ENCODE measurements around the gene SFSWAP. TPM values are rescaled to one million over a fixed set of nuclear protein-coding genes. Genes with fewer than 3 reads are reported as not detected.

The SFSWAP gene
- total and polyA plus RNA-seq, 2 experiments from 2014 or later = 16.3 to 17.6 TPM

DNA sequence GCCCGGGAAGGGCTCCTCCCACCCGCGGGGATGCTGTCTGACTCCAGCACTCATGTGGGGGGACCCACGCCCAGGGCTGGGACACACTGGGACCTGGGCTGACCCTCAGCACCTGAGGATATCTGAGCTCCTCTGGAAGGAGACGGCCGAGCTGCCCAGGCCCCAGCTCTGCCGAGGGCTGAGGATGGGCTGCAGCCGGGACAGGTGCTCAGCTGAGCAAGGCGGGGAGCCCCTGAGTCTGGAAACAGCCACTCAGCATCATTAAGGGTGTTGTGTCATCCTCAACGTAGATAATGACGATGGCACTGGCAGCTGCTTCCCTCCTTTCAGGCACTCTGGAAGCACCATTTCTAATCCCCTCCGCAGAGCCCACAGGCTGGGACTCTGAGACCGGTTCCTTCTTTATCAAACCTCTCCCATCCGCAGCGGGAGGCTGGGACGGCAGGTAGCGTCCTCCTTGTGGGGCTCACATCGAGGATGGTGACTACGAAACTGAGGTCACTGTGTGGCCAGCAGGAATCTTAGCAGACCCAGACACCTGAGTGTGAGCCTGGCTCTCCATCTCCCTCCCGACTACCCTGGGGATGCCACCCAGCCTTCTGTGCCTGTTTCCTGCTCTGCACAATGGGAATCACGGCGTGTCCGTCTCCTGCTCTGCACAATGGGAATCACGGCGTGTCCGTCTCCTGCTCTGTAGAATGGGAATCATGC is 26.7 kb upstream of the SFSWAP start:
- H3K9ac ChIP-seq = no peak overlapping the region

DNA sequence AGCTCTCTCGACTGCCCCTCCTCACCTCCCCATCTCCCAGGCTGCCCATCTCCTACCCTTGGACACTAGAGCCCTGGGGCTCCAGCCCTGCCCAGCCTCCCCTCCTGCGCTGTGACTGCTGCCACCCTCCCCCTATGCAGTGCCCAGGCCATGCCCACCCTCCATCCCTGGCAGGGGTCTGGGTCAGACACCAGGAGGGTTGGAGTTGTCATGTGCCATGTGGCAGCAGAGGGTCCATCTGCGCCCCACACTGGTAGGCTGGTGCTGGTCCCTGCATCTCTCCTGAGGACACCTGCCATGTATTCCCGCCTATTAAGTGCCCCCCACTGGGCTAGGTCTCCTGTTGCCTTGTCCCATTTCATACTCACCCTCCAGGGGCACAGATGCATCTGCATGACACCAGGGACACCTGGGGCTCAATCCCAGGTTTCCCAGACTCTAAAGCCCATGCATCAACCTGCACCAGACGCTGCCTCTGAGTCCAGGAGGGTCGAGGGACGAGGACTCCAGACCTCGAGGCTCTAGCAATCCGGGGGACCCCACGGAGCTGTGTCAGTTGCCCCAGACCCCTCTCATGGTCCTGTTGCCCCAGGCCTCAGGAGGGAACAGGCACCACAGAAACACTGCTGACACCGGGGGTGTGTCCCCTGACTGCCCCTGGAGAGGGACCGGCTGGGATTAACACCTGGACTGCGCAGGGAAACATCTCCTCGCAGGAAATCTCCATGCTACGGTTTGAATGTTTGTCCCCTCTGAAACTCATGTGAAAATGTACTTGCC is 23.4 kb upstream of the SFSWAP start:
- Histone ChIP-seq H3F3A (ENCODE audit: insufficient read depth) (no peaks in the 10 kb centered on the region), H3K79me2 (ENCODE audit: insufficient read depth) (no peaks in the 10 kb centered on the region), H3K4me2 (ENCODE audit: unreplicated experiment) (no peak overlapping the region), H3K27ac (no peak overlapping the region), H3K27me3 (replicated peaks; ENCODE audit: insufficient read depth) (no peaks in the 10 kb centered on the region; the same call in 1 of the 2 replicates), H3K9me3 (ENCODE audit: low read depth) (no peaks in the 10 kb centered on the region), H3K9me2 (ENCODE audit: insufficient read depth) (no peaks in the 10 kb centered on the region), H3K4me3 (no peak overlapping the region), H3K4me1 (ENCODE audit: insufficient read depth) (no peaks in the 10 kb centered on the region), H4K20me1 (ENCODE audit: insufficient read depth) (no peaks in the 10 kb centered on the region), H3K36me3 (ENCODE audit: low read depth) (no peaks in the 10 kb centered on the region), H3K9ac (no peak overlapping the region), H2AFZ (no peak overlapping the region)
- TF ChIP-seq EZH2 (IDR thresholded peaks at IDR 0.05; ENCODE audit: insufficient read depth, poor library complexity, severe bottlenecking) (no peak), EZH2phosphoT487 (IDR thresholded peaks at IDR 0.05; ENCODE audit: insufficient read depth, low read depth) (no peak)
- WGBS, 2 experiments (ENCODE audit: low coverage in 1 of 2, low lambda C conversion rate in 2 of 2, missing lambda C conversion rate in 2 of 2) = 47 to 57% methylated on average over 15 of the region's 15 CpGs
- DNase-seq = no peak
- in situ Hi-C loops (cut with MboI) = no loop called here

More for the DNA sequence above, 26.7 kb upstream of the SFSWAP start:
- H4K20me1 ChIP-seq (ENCODE audit: insufficient read depth) = no peaks in the 10 kb centered on the region
- H3K4me2 ChIP-seq (ENCODE audit: unreplicated experiment) = no peak overlapping the region
- H3K4me1 ChIP-seq (ENCODE audit: insufficient read depth) = no peaks in the 10 kb centered on the region
- 59 to 60% methylated on average over 25 to 26 of the region's 26 CpGs for WGBS, 2 experiments (ENCODE audit: low coverage in 1 of 2, low lambda C conversion rate in 2 of 2, missing lambda C conversion rate in 2 of 2)
- no peak overlapping the region for H2AFZ ChIP-seq
- no peaks in the 10 kb centered on the region for H3K9me3 ChIP-seq (ENCODE audit: low read depth)
- H3K4me3 ChIP-seq = no peak overlapping the region
- TF ChIP-seq EZH2 (IDR thresholded peaks at IDR 0.05; ENCODE audit: insufficient read depth, poor library complexity, severe bottlenecking) = no peak
- no peak for TF ChIP-seq EZH2phosphoT487 (IDR thresholded peaks at IDR 0.05; ENCODE audit: insufficient read depth, low read depth)
- H3F3A ChIP-seq (ENCODE audit: insufficient read depth) = no peaks in the 10 kb centered on the region
- H3K9me2 ChIP-seq (ENCODE audit: insufficient read depth) = no peaks in the 10 kb centered on the region
- H3K79me2 ChIP-seq (ENCODE audit: insufficient read depth) = no peaks in the 10 kb centered on the region
- DNase-seq = no peak
- no peak overlapping the region for H3K27ac ChIP-seq
- H3K27me3 ChIP-seq (replicated peaks; ENCODE audit: insufficient read depth) = no peaks in the 10 kb centered on the region
- in situ Hi-C loops (cut with MboI) = no loop called here
- no peaks in the 10 kb centered on the region for H3K36me3 ChIP-seq (ENCODE audit: low read depth)

DNA sequence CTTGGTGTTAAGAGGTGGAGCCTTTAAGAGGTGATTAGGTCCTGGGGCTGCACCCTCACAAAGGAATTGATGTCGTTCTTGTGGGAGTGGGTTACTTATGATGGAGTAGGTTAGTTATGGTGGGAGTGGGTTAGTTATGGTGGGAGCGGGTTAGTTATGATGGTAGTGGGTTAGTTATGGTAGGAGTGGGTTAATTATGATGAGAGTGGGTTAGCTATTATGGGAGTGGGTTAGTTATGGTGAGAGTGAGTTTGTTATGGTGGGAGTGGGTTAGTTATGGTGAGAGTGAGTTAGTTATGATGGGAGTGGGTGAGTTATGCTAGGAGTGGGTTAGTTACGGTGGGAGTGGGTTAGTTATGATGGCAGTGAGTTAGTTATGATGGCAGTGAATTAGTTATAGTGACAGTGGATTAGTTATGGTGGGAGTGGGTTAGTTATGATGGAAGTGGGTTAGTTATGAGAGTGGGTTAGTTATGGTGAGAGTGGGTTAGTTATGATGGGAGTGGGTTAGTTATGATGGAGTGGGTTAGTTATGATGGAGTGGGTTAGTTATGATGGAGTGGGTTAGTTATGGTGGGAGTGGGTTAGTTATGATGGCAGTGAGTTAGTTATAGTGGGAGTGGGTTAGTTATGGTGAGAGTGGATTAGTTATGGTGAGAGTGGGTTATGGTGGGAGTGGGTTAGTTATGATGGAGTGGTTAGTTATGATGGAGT is 22.6 kb upstream of the SFSWAP start:
- no peaks in the 10 kb centered on the region for H4K20me1 ChIP-seq (ENCODE audit: insufficient read depth)
- no peak overlapping the region for H3K9ac ChIP-seq
- H3K4me1 ChIP-seq (ENCODE audit: insufficient read depth) = no peaks in the 10 kb centered on the region
- H3K27ac ChIP-seq = no peak overlapping the region
- no peaks in the 10 kb centered on the region for H3K9me2 ChIP-seq (ENCODE audit: insufficient read depth)
- no peak for DNase-seq
- no peaks in the 10 kb centered on the region for H3K9me3 ChIP-seq (ENCODE audit: low read depth)
- H3K36me3 ChIP-seq (ENCODE audit: low read depth) = no peaks in the 10 kb centered on the region
- TF ChIP-seq EZH2 (IDR thresholded peaks at IDR 0.05; ENCODE audit: insufficient read depth, poor library complexity, severe bottlenecking) = no peak
- no peak for TF ChIP-seq EZH2phosphoT487 (IDR thresholded peaks at IDR 0.05; ENCODE audit: insufficient read depth, low read depth)
- H2AFZ ChIP-seq = no peak overlapping the region
- in situ Hi-C loops (cut with MboI) = no loop called here
- 44 to 45% methylated on average over 3 of the region's 3 CpGs for WGBS, 2 experiments (ENCODE audit: low coverage in 1 of 2, low lambda C conversion rate in 2 of 2, missing lambda C conversion rate in 2 of 2)
- no peaks in the 10 kb centered on the region for H3K79me2 ChIP-seq (ENCODE audit: insufficient read depth)
- no peaks in the 10 kb centered on the region; the same call in 1 of the 2 replicates for H3K27me3 ChIP-seq (replicated peaks; ENCODE audit: insufficient read depth)
- H3K4me2 ChIP-seq (ENCODE audit: unreplicated experiment) = no peak overlapping the region
- no peaks in the 10 kb centered on the region for H3F3A ChIP-seq (ENCODE audit: insufficient read depth)
- H3K4me3 ChIP-seq = no peak overlapping the region

GRCh38 chr12:131688845-131689154 is 22.1 kb upstream of the SFSWAP start:
- Histone ChIP-seq H3K4me2 (ENCODE audit: unreplicated experiment) (no peak overlapping the region), H4K20me1 (ENCODE audit: insufficient read depth) (no peaks in the 10 kb centered on the region), H3K27ac (no peak overlapping the region), H3K4me3 (no peak overlapping the region), H3K9me3 (ENCODE audit: low read depth) (no peaks in the 10 kb centered on the region), H3K9me2 (ENCODE audit: insufficient read depth) (no peaks in the 10 kb centered on the region), H3K79me2 (ENCODE audit: insufficient read depth) (no peaks in the 10 kb centered on the region), H3K9ac (no peak overlapping the region), H3F3A (ENCODE audit: insufficient read depth) (no peaks in the 10 kb centered on the region), H3K4me1 (ENCODE audit: insufficient read depth) (no peaks in the 10 kb centered on the region), H3K36me3 (ENCODE audit: low read depth) (no peaks in the 10 kb centered on the region), H3K27me3 (replicated peaks; ENCODE audit: insufficient read depth) (no peaks in the 10 kb centered on the region; the same call in 1 of the 2 replicates), H2AFZ (no peak overlapping the region)
- in situ Hi-C loops (cut with MboI) = no loop called here
- 59 to 61% methylated on average over 3 of the region's 3 CpGs for whole genome bisulfite sequencing, 2 experiments (ENCODE audit: low coverage in 1 of 2, low lambda C conversion rate in 2 of 2, missing lambda C conversion rate in 2 of 2)
- DNase-seq = no peak
- TF ChIP-seq EZH2 (IDR thresholded peaks at IDR 0.05; ENCODE audit: insufficient read depth, poor library complexity, severe bottlenecking) = no peak
- no peak for TF ChIP-seq EZH2phosphoT487 (IDR thresholded peaks at IDR 0.05; ENCODE audit: insufficient read depth, low read depth)

Data from GM23248 (cell line).